Measurements from ENCODE around the gene LALBA.
"Not testable (repeated sequence)": the region's sequence is repeated elsewhere in the genome, so short reads cannot be mapped to it uniquely, and the experiment has no call there.

LALBA gene

DNA sequence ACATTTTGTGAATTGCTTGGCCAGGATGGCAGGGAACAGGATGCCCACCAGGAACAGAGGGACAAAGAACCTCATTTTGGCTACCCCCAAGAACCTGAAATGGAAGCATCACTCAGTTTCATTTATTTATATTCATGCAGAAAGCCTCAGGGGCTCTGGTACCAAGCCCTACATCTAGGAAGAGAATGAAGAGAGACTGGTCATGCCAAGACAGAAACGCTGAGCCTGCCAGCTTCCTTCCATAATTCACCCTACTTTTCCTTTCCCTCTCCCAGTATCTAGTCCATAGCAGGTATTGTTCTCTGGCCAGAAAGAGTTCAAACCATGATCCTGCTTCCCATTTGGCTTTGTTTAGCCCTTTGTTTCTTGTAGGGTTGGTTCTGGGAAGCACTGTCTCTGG, at the start of gene LALBA:
Gene LALBA, minus strand, starts transcription at position 101 of the 400 bp plus-strand sequence. Its CDS starts 26 bp downstream, at position 75.
- no peak for DNase-seq

DNA sequence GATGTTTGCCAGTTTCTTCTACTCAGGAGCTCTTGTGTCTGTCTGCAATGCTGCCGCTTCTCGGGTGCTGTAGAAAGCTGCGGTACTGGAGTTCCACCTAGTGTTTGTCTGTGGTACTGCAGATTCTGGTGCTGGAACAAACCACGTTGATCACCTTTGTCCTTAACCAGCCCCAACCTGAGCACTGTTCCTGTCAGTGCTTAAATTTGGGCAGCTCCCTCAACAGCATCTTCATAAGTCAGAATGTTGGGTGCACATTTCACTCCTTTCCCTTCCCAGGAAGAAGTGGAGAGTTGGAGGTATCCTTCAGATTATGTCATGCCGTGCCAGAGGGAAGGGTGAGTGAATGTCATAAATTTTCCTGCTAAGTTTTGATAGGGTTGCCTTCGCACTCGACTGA, 48.7 kb upstream of the LALBA start:
- peak; percentile 68 for DNase-seq

GRCh38 chr12:48615681-48616080, 45.8 kb upstream of the LALBA start:
- DNase-seq = no peak

DNA sequence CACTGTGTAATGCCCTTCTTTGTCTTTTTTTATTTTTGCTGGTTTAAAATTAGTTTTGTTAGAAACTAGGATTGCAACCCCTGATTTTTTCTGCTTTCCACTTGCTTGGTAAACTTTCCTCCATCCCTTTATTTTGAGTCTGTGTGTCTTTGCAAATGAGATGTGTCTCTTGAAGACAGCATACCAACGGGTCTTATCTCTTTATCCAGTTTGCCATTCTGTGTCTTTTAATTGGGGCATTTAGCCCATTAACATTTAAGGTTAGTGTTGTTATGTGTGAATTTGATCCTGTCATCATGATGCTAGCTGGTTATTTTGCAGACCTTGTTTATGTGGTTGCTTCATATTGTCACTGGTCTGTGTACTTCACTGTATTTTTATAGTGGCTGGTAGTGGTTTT, 43.5 kb upstream of the LALBA start:
- DNase-seq = no peak

- no peak for DNase-seq
These were observed 32.5 kb upstream of the LALBA start for GRCh38 chr12:48602192-48602989.

DNA sequence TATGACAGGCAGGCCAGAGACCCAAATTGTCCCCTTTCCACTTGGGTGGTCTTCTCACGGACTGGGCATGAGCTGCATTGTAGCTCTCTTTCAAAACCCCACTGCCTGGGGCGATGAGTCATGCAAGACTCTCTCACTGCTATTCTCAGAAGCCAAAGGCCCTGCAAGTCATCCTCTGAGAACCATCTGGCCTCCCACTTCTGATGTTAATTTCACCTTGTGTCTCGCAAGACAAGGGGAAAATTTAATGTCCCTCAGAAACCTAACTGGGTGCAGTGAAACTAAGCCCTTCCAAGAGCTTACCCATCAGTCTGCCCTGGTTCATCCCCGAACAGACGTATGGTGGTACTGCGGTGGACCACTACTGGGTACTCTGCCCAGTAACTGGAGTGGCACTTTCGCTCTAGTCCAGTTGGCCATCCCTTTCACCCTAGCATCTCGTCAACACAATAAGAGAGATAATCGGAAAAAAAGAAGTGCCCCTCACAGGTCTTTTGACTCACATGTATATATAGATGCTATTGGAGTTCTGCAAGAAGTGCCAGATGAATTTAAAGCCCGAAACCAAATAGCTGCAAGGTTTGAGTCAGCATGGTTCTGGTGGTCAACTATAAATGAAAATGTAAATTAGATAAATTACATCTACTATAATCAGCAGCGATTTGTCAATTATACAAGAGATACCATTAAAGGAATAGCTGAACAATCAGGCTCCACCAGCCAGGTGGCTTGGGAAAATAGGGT, 31.3 kb upstream of the LALBA start:
- DNase-seq = no peak

DNA sequence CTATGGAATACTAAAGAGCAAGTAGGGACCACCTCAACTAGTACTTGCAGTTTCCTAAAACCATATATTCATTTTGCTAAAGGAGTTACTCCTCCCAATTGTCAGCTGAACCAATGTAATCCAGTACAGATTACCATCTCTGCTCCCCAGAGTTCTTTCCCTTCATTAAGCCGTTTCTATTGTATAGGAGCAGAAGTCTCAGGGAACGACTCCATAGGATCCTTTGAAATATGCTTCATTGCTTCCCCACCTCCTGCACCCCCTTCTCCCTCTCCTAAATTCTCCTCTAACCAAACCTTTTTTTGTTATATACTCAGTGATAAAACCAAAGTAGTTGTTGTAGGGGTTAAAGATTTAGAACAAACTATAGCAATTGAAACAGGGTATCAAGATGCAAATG, 30.7 kb upstream of the LALBA start:
- no peak for DNase-seq

DNA sequence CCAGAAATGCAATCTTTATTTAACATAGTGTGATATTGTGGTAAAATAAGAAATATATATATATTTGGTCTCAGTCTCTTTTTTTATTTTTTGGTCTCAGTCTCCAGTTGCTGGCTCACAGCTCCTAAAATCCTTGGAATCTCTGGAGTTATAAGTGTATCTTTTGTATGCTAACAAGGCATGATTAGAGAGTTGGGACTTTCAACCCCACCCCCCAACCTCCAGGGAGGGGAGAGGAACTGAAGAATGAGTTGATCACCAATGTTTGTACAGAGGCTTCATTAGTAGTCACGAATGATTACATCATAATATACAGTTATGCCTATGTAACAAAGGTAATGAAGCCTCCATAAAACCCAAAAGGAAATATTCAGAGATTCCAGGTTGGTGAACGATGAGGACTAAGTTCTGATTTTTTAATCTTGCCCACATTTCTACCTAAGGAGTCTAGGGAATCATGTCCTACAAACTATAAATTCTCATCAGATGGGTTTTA, 22.8 kb upstream of the LALBA start:
- no peak for DNase-seq

DNA sequence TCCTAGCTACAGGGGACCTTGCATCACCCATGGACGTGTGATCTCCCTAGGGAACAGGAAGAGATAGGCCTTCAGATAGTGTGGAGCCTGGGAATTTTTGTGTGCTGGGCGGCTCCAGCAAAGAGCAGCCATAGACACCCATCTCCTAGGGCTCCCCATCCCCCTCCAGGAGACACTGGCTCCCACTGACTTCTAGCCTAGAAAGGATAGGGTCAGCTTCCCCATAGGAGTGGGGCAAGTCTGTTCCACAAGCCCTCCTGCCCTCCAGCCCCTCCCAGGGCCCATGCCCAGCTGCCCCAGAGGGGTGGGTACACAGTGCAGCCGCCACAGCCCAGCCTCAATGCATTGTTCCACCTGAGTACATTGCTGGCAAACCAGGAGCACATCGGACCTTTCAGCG, 16.5 kb upstream of the LALBA start:
- no peak for DNase-seq

DNA sequence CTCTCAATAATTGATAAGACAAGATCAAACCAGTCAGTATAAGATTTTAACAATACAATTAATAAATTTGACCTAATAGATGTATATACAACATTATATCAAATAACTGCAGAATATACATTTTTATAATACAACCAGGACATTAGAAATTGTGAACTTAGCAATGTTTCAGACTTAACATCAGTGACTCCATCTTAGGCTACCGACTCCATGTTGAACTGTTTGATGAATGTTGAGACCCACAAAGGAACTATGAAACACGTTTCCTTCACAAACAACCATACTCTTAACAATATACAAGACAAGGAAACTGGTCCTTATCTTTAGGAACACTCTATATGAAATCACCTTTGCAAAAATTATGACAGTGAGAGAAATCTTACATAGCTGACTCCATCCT, 13.9 kb upstream of the LALBA start:
- no peak for DNase-seq

GRCh38 chr12:48580831-48581230, 11.0 kb upstream of the LALBA start:
- no peak for DNase-seq

- DNase-seq = no peak
These were observed 2.5 kb upstream of the LALBA start for GRCh38 chr12:48572326-48572725.

- DNase-seq = no peak
These were observed 2.1 kb downstream of the LALBA start for GRCh38 chr12:48567731-48568130.

DNA sequence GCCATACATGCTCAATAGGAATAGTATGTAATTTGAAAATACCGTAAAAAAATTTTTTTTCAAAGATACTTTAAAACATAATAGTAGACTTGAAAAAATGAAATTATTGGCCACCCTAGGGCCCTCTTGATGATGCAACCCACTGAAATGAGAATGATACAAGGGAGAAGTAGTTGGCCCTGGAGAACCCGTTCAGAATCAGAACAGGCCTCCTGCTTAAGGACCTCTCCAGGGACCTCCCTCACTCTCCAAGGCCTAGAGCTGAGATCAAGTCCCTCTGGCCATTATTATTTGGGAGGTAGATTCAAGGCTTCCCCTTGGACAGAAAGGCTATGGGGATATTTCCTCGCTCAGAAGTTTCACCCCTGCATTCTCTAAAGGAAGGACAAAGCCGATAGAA, 11.9 kb downstream of the LALBA start:
- no peak for DNase-seq

- DNase-seq = no peak
These were observed 13.2 kb downstream of the LALBA start for GRCh38 chr12:48556631-48557030.

- DNase-seq = not testable (repeated sequence)
These were observed 16.0 kb downstream of the LALBA start for GRCh38 chr12:48553666-48554343.

GRCh38 chr12:48551636-48552035, 18.2 kb downstream of the LALBA start:
- DNase-seq = not testable (repeated sequence)

DNA sequence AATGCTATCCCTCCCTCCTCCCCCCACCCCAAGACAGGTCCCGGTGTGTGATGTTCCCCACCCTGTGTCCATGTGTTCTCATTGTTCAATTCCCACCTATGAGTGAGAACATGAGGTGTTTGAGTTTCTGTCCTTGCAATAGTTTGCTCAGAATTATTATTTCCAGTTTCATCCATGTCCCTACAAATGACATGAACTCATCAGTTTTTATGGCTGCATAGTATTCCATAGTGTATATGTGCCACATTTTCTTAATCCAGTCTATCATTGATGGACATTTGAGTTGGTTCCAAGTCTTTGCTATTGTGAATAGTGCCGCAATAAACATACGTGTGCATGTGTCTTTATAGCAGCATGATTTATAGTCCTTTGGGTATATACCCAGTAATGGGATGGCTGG, 22.8 kb downstream of the LALBA start:
- not testable (repeated sequence) for DNase-seq

GRCh38 chr12:48545833-48546469, 23.9 kb downstream of the LALBA start:
- no peak for DNase-seq

GRCh38 chr12:48542300-48542928, 27.4 kb downstream of the LALBA start:
- peak; percentile 18 for DNase-seq

DNA sequence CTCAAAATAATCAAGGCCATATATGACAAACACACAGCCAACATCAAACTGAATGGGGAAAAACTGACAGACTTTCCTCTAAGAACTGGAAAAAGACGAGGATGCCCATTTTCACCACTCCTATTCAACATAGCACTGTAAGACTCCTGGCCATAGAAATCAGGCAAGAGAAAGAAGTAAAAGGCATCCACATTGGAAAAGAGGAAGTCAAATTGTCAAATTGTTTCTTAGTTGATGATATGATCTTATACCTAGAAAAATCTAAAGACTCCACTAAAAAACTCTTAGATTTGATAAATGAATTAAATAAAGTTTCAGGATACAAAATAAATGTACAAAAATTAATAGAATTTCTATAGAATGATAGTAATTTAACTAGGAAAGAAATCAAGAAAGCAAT, 33.2 kb downstream of the LALBA start:
- no peak for DNase-seq

GRCh38 chr12:48532601-48533000, 37.2 kb downstream of the LALBA start:
- DNase-seq = no peak
